A673 (cell line): ENCODE results near the gene MRPL48. TPM values are rescaled to one million over a fixed set of nuclear protein-coding genes. Genes with fewer than 3 reads are reported as not detected.

Source experiments
- BruUV-seq: library from RNA; stranded (reverse); fragments of 400-500 nt; replicated peaks from 2 replicates; lab custom pipeline; 2021; lab: Mats Ljungman, UMichigan
- CTCF ChIA-PET: fragments of 300-600 bp; sonication (Branson Sonifier 250); formaldehyde crosslinking; loops from one replicate; lab custom pipeline; 2022; ENCODE audit warnings: antibody characterized with exemption; lab: Charles Lee
- POLR2A ChIA-PET: fragments of 300-600 bp; sonication (Branson Sonifier 250); formaldehyde crosslinking; loops from one replicate; lab custom pipeline; 2022; ENCODE audit warnings: antibody characterized with exemption; ENCODE audit not compliant: low non-redundant PET; lab: Charles Lee
- DNase-seq: peaks from one replicate; pipeline ENCODE4 v3.0.0-alpha.2; 2015; ENCODE audit warnings: low spot score
- H3K27ac ChIP-seq: fragments of 200-600 bp; sonication (generic); 2 replicates; pipeline ENCODE4 v1.5.1; 2016; ENCODE audit warnings: mixed run types, low read depth, mild to moderate bottlenecking, mixed read lengths, antibody characterized with exemption, low read length; ENCODE audit not compliant: poor library complexity, severe bottlenecking
- H3K27me3 ChIP-seq: fragments of 200-600 bp; sonication (generic); replicated peaks from 2 replicates; pipeline ENCODE4 v1.6.1; 2017; ENCODE audit warnings: mixed run types, low read depth, mild to moderate bottlenecking, mixed read lengths, antibody characterized with exemption, low read length; ENCODE audit not compliant: insufficient read depth, poor library complexity
- H3K36me3 ChIP-seq: fragments of 200-600 bp; sonication (generic); 2 replicates; pipeline ENCODE4 v1.6.1; 2016; ENCODE audit warnings: mixed run types, mild to moderate bottlenecking, mixed read lengths, antibody characterized with exemption, low read length; ENCODE audit not compliant: insufficient read depth, poor library complexity, severe bottlenecking
- H3K4me1 ChIP-seq: fragments of 200-600 bp; sonication (generic); 2 replicates; pipeline ENCODE4 v1.6.1; 2017; ENCODE audit warnings: mixed run types, mild to moderate bottlenecking, mixed read lengths, antibody characterized with exemption, low read length; ENCODE audit not compliant: insufficient read depth, poor library complexity, severe bottlenecking
- H3K4me3 ChIP-seq: fragments of 200-600 bp; sonication (generic); 2 replicates; pipeline ENCODE4 v1.5.1; 2016; ENCODE audit warnings: low read depth, mixed run types, mild to moderate bottlenecking, mixed read lengths, low read length; ENCODE audit not compliant: poor library complexity, severe bottlenecking
- H3K9me3 ChIP-seq: fragments of 200-600 bp; sonication (generic); 2 replicates; pipeline ENCODE4 v1.6.1; 2016; ENCODE audit warnings: mixed run types, low read depth, mild to moderate bottlenecking, mixed read lengths, antibody characterized with exemption, low read length; ENCODE audit not compliant: poor library complexity, severe bottlenecking
- CTCF ChIP-seq: fragments of 300-800, 200-600 bp; sonication (generic); conservative IDR thresholded peaks from 2 replicates; pipeline ENCODE4 v1.5.1; 2017; ENCODE audit warnings: low read depth, mild to moderate bottlenecking, antibody characterized with exemption, low read length, moderate library complexity, mixed read lengths
- EZH2 ChIP-seq: fragments of 200-600 bp; sonication (generic); IDR thresholded peaks from 2 replicates; pipeline ENCODE4 v1.6.1; 2017; ENCODE audit warnings: borderline replicate concordance, low read depth, mild to moderate bottlenecking, mixed read lengths, antibody characterized with exemption, low read length; ENCODE audit not compliant: poor library complexity, severe bottlenecking
- intact Hi-C: fragments of 100-400 bp; cut with micrococcal nuclease; formaldehyde crosslinking; loops from one replicate; pipeline ENCODE4 v1.10.0; 2022; ENCODE audit not compliant: unreplicated experiment
- total RNA-seq: library from RNA; stranded (reverse); gene quantifications from 2 replicates; pipeline ENCODE4 v1.2.3, GENCODE V29; 2021

The MRPL48 gene
- total RNA-seq, 1 experiment from 2014 or later, result 92.6 TPM

GRCh38 chr11:73913472-73913871 lies 125.8 kb downstream of the MRPL48 start:
- Histone ChIP-seq H3K9me3 (no peaks in the 10 kb centered on the region), H3K27ac (no peak overlapping the region), H3K36me3 (peaks cover 5% of the 10 kb centered on the region), H3K4me3 (no peak overlapping the region), H3K4me1 (no peaks in the 10 kb centered on the region), H3K27me3 (no peaks in the 10 kb centered on the region)
- no peak for DNase-seq
- POLR2A ChIA-PET, result no interaction called here
- TF ChIP-seq EZH2 (no peak), CTCF (no peak)
- CTCF ChIA-PET, result no interaction called here
- intact Hi-C loops, result no loop called here
- no TSS peak for BruUV-seq

GRCh38 chr11:73914284-73914683 lies 126.6 kb downstream of the MRPL48 start:
- TF ChIP-seq CTCF (no peak), EZH2 (no peak)
- Histone ChIP-seq H3K27me3 (no peaks in the 10 kb centered on the region), H3K36me3 (peaks cover 12% of the 10 kb centered on the region), H3K4me3 (no peak overlapping the region), H3K27ac (no peak overlapping the region), H3K9me3 (no peaks in the 10 kb centered on the region), H3K4me1 (no peaks in the 10 kb centered on the region)
- intact Hi-C loops, result no loop called here
- no TSS peak for BruUV-seq
- POLR2A ChIA-PET, result no interaction called here
- CTCF ChIA-PET, result no interaction called here
- no peak for DNase-seq

Other genes with a start within 250 kb of the MRPL48 start
- gene FAM168A, start 189.8 kb upstream of the MRPL48 start, total RNA-seq, result 46.1 and 53.1 TPM in 2 replicates
- 0.15 TPM in 1 of 2 replicates, not detected in the other for gene PLEKHB1, start 141.3 kb upstream of the MRPL48 start, total RNA-seq
- gene RAB6A, start 26.8 kb upstream of the MRPL48 start, total RNA-seq, result 104 and 105 TPM in 2 replicates
- 112 and 113 TPM in 2 replicates for gene COA4, start 89.0 kb downstream of the MRPL48 start, total RNA-seq
- gene PAAF1, start 89.1 kb downstream of the MRPL48 start, total RNA-seq, result 20.3 and 25.0 TPM in 2 replicates
- gene DNAJB13, start 163.2 kb downstream of the MRPL48 start, total RNA-seq, result 0.41 TPM in 1 of 2 replicates, not detected in the other
- 88.5 and 106 TPM in 2 replicates for gene UCP2, start 195.0 kb downstream of the MRPL48 start, total RNA-seq
- gene UCP3, start 221.2 kb downstream of the MRPL48 start, total RNA-seq, result 2.3 and 3.6 TPM in 2 replicates